Measurements from ENCODE around the gene TACSTD2. TPM values are rescaled to one million over a fixed set of nuclear protein-coding genes. Genes with fewer than 3 reads are reported as not detected.

The TACSTD2 gene
- total RNA-seq, 1 donor from 2014 or later: 169 TPM

DNA sequence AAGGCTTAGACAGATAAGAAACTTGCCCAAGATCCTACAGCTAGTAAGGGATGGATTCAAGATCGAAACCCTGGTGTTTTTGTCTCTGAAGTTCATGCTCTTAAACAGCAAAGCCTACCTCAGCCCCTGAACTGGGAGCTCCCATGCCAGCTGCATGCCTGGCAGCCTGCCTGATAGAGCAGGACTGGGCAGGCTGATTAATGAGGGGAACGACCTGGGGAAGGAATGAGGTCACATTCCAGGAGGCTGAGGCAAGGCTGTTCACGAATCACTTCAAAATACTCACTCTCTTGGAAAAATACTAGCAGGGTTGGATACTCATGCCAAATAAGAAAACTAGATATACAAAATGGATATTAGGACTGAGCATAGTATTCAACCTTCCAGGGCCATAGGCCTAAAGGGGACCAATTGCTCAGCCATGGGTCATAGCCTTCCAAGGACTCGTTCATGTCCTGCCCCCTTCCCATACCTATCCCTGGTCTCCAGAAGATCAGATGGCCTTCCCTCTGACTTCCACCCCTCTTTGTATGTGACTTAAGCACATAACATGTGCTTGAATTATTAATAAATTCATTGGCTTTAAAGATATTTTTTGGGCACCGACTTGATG lies 15.6 kb upstream of the TACSTD2 start:
- Histone ChIP-seq H3K27me3 (ENCODE audit: control insufficient read depth, insufficient read depth, low read length) (no peaks in the 10 kb centered on the region), H3K36me3 (ENCODE audit: control insufficient read depth, insufficient read depth, low read length) (no peaks in the 10 kb centered on the region), H3K4me3 (ENCODE audit: low read depth, low read length) (no peak overlapping the region)
- peak; percentile 89 for DNase-seq (ENCODE audit: low read depth)
- TF ChIP-seq, protein P1, sequence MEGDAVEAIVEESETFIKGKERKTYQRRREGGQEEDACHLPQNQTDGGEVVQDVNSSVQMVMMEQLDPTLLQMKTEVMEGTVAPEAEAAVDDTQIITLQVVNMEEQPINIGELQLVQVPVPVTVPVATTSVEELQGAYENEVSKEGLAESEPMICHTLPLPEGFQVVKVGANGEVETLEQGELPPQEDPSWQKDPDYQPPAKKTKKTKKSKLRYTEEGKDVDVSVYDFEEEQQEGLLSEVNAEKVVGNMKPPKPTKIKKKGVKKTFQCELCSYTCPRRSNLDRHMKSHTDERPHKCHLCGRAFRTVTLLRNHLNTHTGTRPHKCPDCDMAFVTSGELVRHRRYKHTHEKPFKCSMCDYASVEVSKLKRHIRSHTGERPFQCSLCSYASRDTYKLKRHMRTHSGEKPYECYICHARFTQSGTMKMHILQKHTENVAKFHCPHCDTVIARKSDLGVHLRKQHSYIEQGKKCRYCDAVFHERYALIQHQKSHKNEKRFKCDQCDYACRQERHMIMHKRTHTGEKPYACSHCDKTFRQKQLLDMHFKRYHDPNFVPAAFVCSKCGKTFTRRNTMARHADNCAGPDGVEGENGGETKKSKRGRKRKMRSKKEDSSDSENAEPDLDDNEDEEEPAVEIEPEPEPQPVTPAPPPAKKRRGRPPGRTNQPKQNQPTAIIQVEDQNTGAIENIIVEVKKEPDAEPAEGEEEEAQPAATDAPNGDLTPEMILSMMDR (IDR thresholded peaks at IDR 0.05; ENCODE audit: insufficient read depth, low read length, poor library complexity, severe bottlenecking): no peak

DNA sequence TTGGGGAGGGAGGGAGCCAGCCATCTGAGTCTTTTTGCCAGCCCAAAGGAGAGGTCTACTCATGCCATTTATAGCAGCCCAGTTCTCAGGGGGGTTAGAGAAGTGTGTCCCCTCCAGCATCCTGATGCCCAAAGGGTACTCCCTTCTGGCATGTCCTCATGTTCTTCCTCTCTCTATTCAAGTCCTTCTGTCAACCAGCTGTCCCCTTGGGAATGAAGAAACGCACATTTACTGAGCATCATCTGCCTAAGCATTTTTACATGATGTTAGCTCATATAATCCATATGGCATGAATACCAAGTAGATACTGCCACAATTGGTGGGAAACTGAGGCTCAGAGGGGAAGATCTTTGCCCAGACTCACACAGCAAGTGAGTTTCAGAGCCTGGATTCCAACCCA lies 14.8 kb upstream of the TACSTD2 start:
- no peaks in the 10 kb centered on the region for H3K27me3 ChIP-seq (ENCODE audit: control insufficient read depth, insufficient read depth, low read length)
- TF ChIP-seq, protein P1 (IDR thresholded peaks at IDR 0.05; ENCODE audit: insufficient read depth, low read length, poor library complexity, severe bottlenecking): no peak
- no peak overlapping the region for H3K4me3 ChIP-seq (ENCODE audit: low read depth, low read length)
- DNase-seq (ENCODE audit: low read depth): no peak
- no peaks in the 10 kb centered on the region for H3K36me3 ChIP-seq (ENCODE audit: control insufficient read depth, insufficient read depth, low read length)

DNA sequence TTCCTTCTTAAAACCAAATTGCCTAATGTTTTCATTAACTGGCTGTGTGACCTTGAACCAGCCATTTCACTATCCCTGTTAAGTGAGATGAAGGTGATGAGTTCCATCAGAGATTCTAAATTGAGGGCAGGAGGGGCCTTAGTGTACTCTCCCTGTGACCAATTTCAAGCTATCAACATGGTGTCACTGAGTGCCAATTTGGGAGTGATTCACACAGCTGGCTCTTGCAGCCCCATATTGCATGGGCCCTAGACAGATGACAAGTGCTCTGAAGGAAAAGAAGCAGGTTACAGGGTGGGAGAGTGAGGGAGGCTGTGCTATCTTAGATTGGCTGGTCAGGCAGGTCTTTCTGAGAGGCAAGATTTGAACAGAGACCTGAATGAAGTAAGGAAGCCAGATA lies 13.0 kb upstream of the TACSTD2 start:
- H3K36me3 ChIP-seq (ENCODE audit: control insufficient read depth, insufficient read depth, low read length): no peaks in the 10 kb centered on the region
- DNase-seq (ENCODE audit: low read depth): no peak
- TF ChIP-seq, protein P1 (IDR thresholded peaks at IDR 0.05; ENCODE audit: insufficient read depth, low read length, poor library complexity, severe bottlenecking): no peak
- H3K27me3 ChIP-seq (ENCODE audit: control insufficient read depth, insufficient read depth, low read length): no peaks in the 10 kb centered on the region
- no peak overlapping the region for H3K4me3 ChIP-seq (ENCODE audit: low read depth, low read length)

DNA sequence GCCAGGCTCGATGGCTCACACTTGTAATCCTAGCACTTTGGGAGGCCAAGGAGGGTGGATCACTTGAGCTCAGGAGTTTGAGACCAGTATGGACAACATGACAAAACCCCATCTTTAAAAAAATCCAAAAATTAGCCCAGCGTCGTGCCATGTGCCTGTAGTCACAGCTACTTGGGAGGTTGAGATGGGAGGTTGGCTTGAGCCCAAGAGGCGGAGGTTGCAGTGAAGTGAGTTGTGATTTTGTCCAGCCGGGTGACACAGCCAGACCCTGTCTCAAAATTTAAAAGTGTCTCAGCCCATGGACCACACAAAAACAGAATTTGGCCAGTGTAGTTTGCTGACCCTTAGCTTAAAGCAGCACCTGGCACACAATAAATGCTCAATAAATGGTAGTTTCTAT lies 11.3 kb upstream of the TACSTD2 start:
- no peak overlapping the region for H3K4me3 ChIP-seq (ENCODE audit: low read depth, low read length)
- no peak for DNase-seq (ENCODE audit: low read depth)
- no peaks in the 10 kb centered on the region for H3K36me3 ChIP-seq (ENCODE audit: control insufficient read depth, insufficient read depth, low read length)
- H3K27me3 ChIP-seq (ENCODE audit: control insufficient read depth, insufficient read depth, low read length): no peaks in the 10 kb centered on the region
- TF ChIP-seq, protein P1 (IDR thresholded peaks at IDR 0.05; ENCODE audit: insufficient read depth, low read length, poor library complexity, severe bottlenecking): no peak

DNA sequence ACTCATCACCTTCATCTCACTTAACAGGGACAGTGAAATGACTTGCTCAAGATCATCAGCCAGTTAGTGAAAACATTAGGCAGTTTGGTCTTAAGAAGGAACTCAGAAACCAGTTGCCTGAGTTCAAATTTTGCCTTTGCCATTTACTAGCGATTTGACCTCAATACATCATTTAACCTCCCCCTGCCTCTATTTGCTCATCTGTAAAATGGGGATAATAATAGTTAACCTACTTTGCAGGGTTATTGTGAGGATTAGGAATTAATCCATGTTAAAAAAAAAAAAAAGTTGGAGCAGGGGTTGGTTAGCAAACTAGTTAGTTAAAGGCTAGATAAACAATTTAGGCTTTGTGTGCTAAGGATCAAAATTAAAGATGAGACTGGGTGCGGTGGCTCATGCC lies 10.6 kb upstream of the TACSTD2 start:
- H3K27me3 ChIP-seq (ENCODE audit: control insufficient read depth, insufficient read depth, low read length): no peaks in the 10 kb centered on the region
- TF ChIP-seq, protein P1 (IDR thresholded peaks at IDR 0.05; ENCODE audit: insufficient read depth, low read length, poor library complexity, severe bottlenecking): no peak
- H3K4me3 ChIP-seq (ENCODE audit: low read depth, low read length): no peak overlapping the region
- DNase-seq (ENCODE audit: low read depth): no peak
- H3K36me3 ChIP-seq (ENCODE audit: control insufficient read depth, insufficient read depth, low read length): no peaks in the 10 kb centered on the region

DNA sequence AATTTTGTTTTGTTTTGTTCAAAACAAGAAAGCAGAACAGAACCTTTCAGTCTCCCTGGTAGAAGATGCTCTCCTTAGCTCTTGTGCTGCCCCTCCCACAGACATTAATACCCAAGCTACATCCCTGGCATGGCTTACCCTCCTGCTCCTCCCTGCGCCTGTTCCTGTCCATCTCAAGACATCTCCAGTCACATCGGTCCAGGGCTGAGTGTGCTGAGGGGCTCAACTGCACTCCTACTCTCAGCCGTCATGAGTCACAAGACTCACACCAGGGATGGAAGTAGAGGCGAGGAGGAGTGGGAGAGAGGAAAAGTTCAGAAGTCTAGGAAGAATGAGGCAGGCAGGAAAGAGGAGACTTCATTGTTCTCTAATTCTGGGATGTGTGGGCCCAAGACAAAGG lies 9.2 kb upstream of the TACSTD2 start:
- TF ChIP-seq, protein P1 (IDR thresholded peaks at IDR 0.05; ENCODE audit: insufficient read depth, low read length, poor library complexity, severe bottlenecking): no peak
- Histone ChIP-seq H3K36me3 (ENCODE audit: control insufficient read depth, insufficient read depth, low read length) (no peaks in the 10 kb centered on the region), H3K27me3 (ENCODE audit: control insufficient read depth, insufficient read depth, low read length) (no peaks in the 10 kb centered on the region), H3K4me3 (ENCODE audit: low read depth, low read length) (no peak overlapping the region)
- no peak for DNase-seq (ENCODE audit: low read depth)
